ENCODE results near the gene FNDC3B.

- TF ChIP-seq CTCF (IDR thresholded peaks at IDR 0.05) = no peak
- TF ChIP-seq EZH2 (IDR thresholded peaks at IDR 0.05; ENCODE audit: borderline replicate concordance, insufficient read depth, low read depth, low read length, poor library complexity, severe bottlenecking) = no peak
Observed at GRCh38 chr3:172176061-172176770, 136.8 kb downstream of the FNDC3B start.

Measured in B cell (primary cell).